ENCODE data around the gene NF1. TPM values are rescaled to one million over a fixed set of nuclear protein-coding genes. Genes with fewer than 3 reads are reported as not detected.
"Not testable (repeated sequence)": the region's sequence is repeated elsewhere in the genome, so short reads cannot be mapped to it uniquely, and the experiment has no call there.

Gene NF1
- total and polyA plus RNA-seq, 2 of the 13 experiments (the other 11 are each of a cell fraction or from before 2014, with no cell fraction given) = 21.5 to 26.5 TPM

GRCh38 chr17:31381165-31381668, 286.4 kb downstream of the NF1 start (continued):
- TF ChIP-seq CBFB (CRISPR knock-in tag; IDR thresholded peaks at IDR 0.05) = no peak

- H3K79me2 ChIP-seq (ENCODE audit: insufficient read depth, low read length); H4K20me1 ChIP-seq (ENCODE audit: insufficient read depth, low read length); H3K4me3 ChIP-seq (replicated peaks in 1 of 3; ENCODE audit: insufficient read depth in 1 of 3, low read depth in 2 of 3, low read length in 3 of 3); POLR2A ChIA-PET; intact Hi-C loops (cut with micrococcal nuclease; ENCODE audit: unreplicated experiment); H3K9ac ChIP-seq (ENCODE audit: insufficient read depth, low read depth, low read length); H3K27me3 ChIP-seq (ENCODE audit: control insufficient read depth in 1 of 2, insufficient read depth in 2 of 2, low read length in 2 of 2); CTCF ChIA-PET (ENCODE audit: low intra/inter-chr PET ratio, low total read pairs); H3K27ac ChIP-seq (ENCODE audit: extremely low read length, insufficient read depth, low read length); FAIRE-seq; H3K36me3 ChIP-seq (replicated peaks in 1 of 2; ENCODE audit: control insufficient read depth in 1 of 2, insufficient read depth in 2 of 2, low read length in 2 of 2); DNase-seq (ENCODE audit: low spot score); H2AFZ ChIP-seq (ENCODE audit: low read length); ATAC-seq; H3K4me2 ChIP-seq (ENCODE audit: low read depth, low read length); in situ Hi-C loops (cut with HindIII; ENCODE audit: extremely low pct_ligation_motif_present, low pct_unique_long_range_greater_than_20kb); H3K9me3 ChIP-seq (ENCODE audit: low read length); BruUV-seq (replicated peaks): not testable (repeated sequence)
- peaks cover 32% of the 10 kb centered on the region for H3K4me1 ChIP-seq (ENCODE audit: insufficient read depth, low read length)
- WGBS (ENCODE audit: low lambda C conversion rate) = 89% methylated on average over 11 of the region's 11 CpGs
These were observed 288.0 kb downstream of the NF1 start for GRCh38 chr17:31382668-31383275.

- H3K27me3 ChIP-seq (ENCODE audit: control insufficient read depth in 1 of 2, insufficient read depth in 2 of 2, low read length in 2 of 2); H3K9me3 ChIP-seq (ENCODE audit: low read length); H3K4me3 ChIP-seq (replicated peaks in 1 of 3; ENCODE audit: insufficient read depth in 1 of 3, low read depth in 2 of 3, low read length in 3 of 3); intact Hi-C loops (cut with micrococcal nuclease; ENCODE audit: unreplicated experiment); H3K79me2 ChIP-seq (ENCODE audit: insufficient read depth, low read length); POLR2A ChIA-PET; H4K20me1 ChIP-seq (ENCODE audit: insufficient read depth, low read length); H3K9ac ChIP-seq (ENCODE audit: insufficient read depth, low read depth, low read length); H3K4me2 ChIP-seq (ENCODE audit: low read depth, low read length); DNase-seq (ENCODE audit: low spot score); CTCF ChIA-PET (ENCODE audit: low intra/inter-chr PET ratio, low total read pairs); H3K27ac ChIP-seq (ENCODE audit: extremely low read length, insufficient read depth, low read length); FAIRE-seq; ATAC-seq; BruUV-seq (replicated peaks); H3K36me3 ChIP-seq (replicated peaks in 1 of 2; ENCODE audit: control insufficient read depth in 1 of 2, insufficient read depth in 2 of 2, low read length in 2 of 2); H2AFZ ChIP-seq (ENCODE audit: low read length); in situ Hi-C loops (cut with HindIII; ENCODE audit: extremely low pct_ligation_motif_present, low pct_unique_long_range_greater_than_20kb): not testable (repeated sequence)
- peaks cover 29% of the 10 kb centered on the region for H3K4me1 ChIP-seq (ENCODE audit: insufficient read depth, low read length)
- TF ChIP-seq STAG1 (CRISPR knock-in tag; IDR thresholded peaks at IDR 0.05) (peak; percentile 34; the same call in 1 of the 2 replicates), CTCF (CRISPR knock-in tag; IDR thresholded peaks at IDR 0.05) (peak; percentile 39)
- 92% methylated on average over 6 of the region's 6 CpGs for WGBS (ENCODE audit: low lambda C conversion rate)
These were observed 288.7 kb downstream of the NF1 start for GRCh38 chr17:31383488-31383887.
